22Rv1 (cell line): ENCODE data around the gene PINK1.

Source experiments
- H3K27ac ChIP-seq: fragments of 450-650 bp; 2 replicates; pipeline ENCODE4 v1.5.1; 2017
- ZFX ChIP-seq: fragments of 450-650 bp; IDR thresholded peaks from 2 replicates; pipeline ENCODE4 v1.6.1; 2017; ENCODE audit warnings: antibody characterized with exemption, borderline replicate concordance
- TF ChIP-seq, protein P1 (sequence below): fragments of 450-650 bp; IDR thresholded peaks from 2 replicates; pipeline ENCODE4 v1.5.1; 2017; ENCODE audit warnings: mild to moderate bottlenecking

Gene PINK1

DNA sequence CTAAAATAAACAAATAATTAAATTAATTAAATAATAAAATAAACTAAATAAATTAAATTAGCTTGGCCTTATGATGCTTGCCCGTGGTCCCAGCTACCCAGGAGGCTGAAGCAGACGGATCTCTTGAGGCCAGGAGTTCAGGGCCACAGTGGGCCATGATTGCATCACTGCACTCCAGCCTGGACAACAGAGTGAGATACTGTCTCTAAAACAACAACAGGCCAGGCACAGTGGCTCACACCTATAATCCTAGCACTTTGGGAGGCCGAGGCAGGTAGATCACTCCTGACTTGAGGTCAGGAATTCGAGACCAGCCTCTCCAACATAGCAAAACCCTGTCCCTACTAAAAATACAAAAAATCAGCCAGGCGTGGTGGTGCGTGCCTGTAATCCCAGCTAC lies 12.2 kb upstream of the PINK1 start:
- TF ChIP-seq, protein P1, sequence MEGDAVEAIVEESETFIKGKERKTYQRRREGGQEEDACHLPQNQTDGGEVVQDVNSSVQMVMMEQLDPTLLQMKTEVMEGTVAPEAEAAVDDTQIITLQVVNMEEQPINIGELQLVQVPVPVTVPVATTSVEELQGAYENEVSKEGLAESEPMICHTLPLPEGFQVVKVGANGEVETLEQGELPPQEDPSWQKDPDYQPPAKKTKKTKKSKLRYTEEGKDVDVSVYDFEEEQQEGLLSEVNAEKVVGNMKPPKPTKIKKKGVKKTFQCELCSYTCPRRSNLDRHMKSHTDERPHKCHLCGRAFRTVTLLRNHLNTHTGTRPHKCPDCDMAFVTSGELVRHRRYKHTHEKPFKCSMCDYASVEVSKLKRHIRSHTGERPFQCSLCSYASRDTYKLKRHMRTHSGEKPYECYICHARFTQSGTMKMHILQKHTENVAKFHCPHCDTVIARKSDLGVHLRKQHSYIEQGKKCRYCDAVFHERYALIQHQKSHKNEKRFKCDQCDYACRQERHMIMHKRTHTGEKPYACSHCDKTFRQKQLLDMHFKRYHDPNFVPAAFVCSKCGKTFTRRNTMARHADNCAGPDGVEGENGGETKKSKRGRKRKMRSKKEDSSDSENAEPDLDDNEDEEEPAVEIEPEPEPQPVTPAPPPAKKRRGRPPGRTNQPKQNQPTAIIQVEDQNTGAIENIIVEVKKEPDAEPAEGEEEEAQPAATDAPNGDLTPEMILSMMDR, result no peak
- TF ChIP-seq ZFX, result no peak
- no peak overlapping the region for H3K27ac ChIP-seq

DNA sequence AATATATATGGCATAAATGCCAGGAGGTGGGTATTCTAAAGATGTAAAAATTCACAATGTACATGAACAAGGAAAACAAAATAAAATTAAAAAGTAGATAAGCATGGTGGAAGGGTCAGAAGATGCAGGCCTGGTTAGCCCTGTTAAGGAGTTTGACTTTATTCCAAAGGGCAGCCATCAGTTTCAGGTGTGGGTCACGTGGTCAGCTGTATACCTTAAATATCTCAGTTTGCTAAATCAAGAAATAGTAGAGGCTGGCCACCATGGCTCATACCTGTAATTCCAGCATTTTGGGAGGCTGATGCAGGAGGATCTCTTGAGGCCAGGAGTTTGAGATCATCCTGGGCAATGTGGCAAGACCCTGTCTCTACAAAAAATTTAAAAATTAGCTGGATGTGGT lies 8.5 kb upstream of the PINK1 start:
- no peak for TF ChIP-seq ZFX
- TF ChIP-seq, protein P1, result no peak
- H3K27ac ChIP-seq, result no peak overlapping the region

DNA sequence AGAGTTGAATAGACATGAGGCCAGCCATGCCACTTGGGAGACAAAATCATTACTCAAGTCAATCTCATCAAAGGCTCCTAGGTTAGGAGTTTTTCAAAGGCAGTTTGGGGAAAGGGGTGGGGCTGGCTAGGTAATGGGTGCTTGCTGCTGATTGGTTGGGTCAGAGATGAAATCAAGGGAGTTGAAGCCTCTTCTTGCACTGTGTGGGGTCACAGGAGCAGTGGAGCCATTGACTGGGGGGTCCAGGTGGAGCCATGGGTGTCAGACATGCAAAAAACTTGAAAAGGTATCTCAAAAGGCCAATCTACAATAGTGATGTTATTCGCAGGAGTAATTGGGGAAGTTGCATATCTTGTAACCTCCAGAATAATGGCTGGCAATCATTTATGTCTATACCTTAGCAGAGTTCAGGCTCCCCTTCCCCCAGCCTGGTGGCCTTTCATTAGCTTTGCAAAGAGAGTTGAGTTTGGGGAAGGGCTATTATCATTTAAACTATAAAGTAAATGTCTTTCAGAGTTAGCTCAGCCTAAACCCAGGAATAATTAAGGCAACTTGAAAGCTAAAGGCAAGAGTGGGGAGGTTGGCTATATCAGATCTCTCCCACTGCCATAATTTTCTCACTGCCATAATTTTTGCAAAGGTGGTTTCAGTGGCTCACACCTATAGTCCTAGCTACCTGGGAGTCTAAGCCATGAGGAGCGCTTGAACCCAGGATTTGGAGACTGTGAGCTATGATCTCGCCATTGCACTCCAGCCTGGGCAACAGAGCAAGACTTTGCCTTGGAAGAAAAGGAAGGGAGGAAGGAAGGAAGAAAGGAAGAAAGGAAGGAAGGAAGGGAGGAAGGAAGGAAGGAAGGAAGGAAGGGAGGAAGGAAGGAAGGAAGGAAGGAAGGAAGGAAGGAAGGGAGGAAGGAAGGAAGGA lies 7.8 kb upstream of the PINK1 start:
- no peak overlapping the region for H3K27ac ChIP-seq
- TF ChIP-seq ZFX, result no peak

DNA sequence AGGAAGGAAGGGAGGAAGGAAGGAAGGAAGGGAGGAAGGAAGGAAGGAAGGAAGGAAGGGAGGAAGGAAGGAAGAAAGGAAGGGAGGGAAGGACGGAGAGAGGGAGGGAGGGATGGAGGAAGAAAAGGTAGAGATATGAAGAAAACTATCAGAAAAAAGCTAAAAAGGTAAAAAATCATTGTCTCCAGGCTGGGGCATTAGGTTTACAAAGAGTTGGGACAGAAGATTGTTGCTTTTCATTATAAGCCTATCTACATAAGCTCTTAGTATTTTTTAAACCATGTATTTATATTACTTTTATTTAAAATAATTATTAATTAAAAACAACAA lies 7.2 kb upstream of the PINK1 start:
- no peak overlapping the region for H3K27ac ChIP-seq
- no peak for TF ChIP-seq ZFX
- TF ChIP-seq, protein P1, result no peak

DNA sequence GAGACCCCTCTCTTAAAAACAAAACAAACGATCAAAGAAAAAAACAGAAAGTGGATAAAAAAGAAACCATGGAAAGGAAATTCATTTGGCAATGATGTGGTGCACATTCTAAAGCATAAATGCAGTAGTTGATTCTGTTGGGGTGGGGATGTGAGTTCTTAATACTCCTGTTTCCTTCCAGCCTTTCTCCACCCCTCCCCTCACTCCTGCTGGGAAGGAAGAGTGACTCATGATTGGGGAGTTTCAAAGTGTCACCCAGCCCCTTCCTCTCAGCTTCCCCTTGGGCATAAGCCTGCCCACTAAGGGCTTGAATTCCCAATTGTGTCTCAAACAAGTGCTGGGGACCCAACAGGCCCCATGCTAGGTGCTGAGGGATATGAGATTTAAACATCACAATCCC lies 6.7 kb upstream of the PINK1 start:
- H3K27ac ChIP-seq, result no peak overlapping the region
- TF ChIP-seq ZFX, result no peak
- TF ChIP-seq, protein P1, result no peak

DNA sequence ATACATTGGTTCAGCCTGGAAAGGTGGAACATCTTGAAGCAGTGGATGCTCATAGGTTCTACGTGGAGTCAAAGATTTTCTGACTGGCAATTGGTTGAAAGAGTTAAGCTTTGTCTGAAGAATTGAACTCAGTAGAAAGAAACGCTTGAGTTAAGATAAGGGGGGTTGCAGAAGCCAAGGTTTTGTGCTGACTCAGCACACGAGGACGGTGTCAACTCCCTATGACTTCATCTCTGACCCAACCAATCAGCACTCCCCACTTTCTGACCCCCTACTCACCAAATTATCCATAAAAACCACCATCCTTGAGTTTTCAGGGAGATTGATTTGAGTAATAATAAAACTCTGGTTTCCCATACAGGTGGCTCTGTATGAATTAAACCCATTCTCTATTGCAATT lies 2.5 kb upstream of the PINK1 start:
- no peak overlapping the region for H3K27ac ChIP-seq
- TF ChIP-seq ZFX, result no peak

DNA sequence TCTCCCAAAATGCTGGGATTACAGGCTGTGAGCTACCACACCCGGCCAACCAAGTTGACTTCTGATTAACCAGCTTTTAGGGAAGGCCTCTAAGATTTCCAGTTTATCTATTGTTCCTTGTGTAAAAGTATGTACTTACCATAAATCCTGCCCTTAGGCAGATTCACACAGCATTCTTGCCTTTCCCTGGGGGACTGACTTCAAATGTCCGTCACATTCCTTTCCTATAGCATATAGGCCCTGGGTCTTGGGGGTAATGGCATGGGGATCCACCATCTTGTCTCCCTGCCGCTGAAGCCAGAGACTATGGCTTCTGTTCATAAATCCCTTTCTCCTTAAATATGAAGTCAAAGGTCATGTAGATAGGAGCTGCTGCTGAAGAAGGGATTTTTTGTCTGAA lies 872 bp upstream of the PINK1 start:
- no peak overlapping the region for H3K27ac ChIP-seq
- TF ChIP-seq, protein P1, result no peak
- TF ChIP-seq ZFX, result no peak

DNA sequence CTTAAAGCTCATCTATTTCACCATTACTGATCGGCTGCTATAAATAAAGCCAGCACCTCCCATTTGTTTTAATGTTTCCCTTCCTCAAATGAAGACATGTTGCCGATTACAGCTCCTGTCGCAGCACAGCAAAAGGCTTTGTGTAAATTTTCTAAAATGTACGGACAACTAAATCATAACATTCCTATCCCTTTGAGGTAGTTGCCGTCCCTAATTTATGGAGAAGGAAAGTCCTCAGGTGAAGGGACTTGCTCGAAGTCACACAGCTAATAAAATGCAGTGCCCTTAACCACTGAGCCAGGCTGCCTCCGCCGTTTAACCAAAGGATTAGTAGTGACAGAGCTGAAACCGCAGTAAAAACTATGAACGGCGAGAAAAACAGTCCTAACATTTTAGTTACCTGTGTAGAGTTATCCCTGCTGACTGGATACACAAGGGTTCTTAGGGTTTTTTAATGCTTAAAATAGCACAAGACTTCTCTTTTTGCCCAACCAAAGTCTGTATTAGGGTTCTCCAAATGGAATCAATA lies 871 bp downstream of the PINK1 start:
- peak overlapping the region; percentile 77 for H3K27ac ChIP-seq
- TF ChIP-seq, protein P1, result no peak
- TF ChIP-seq ZFX, result no peak
